Measurements from ENCODE around the gene KIAA0930. TPM values are rescaled to one million over a fixed set of nuclear protein-coding genes. Genes with fewer than 3 reads are reported as not detected.

KIAA0930 gene
- total and polyA plus RNA-seq, 2 donors (not counting 1 experiment from before 2014, with no cell fraction given), result 27.0 to 46.8 TPM

DNA sequence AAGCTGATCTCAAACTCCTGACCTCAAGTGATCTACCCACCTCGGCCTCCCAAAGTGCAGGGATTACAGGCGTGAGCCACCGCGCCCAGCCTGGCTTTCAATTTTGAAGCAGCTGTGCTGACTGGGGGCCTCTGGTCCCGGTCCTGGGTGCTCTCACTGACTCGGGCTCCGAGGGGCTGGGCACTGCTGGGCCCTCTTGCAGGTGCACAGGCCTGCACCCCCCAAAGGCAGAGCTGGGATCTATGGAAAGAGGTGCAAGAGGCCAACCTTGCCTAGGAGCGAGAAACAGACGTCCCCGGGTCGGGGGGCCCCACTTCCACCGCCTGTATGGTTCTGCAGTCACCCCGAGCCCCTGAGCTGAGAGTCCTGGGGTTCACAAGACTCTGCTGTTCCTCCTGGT, 33.2 kb downstream of the KIAA0930 start:
- TF ChIP-seq, protein P1, sequence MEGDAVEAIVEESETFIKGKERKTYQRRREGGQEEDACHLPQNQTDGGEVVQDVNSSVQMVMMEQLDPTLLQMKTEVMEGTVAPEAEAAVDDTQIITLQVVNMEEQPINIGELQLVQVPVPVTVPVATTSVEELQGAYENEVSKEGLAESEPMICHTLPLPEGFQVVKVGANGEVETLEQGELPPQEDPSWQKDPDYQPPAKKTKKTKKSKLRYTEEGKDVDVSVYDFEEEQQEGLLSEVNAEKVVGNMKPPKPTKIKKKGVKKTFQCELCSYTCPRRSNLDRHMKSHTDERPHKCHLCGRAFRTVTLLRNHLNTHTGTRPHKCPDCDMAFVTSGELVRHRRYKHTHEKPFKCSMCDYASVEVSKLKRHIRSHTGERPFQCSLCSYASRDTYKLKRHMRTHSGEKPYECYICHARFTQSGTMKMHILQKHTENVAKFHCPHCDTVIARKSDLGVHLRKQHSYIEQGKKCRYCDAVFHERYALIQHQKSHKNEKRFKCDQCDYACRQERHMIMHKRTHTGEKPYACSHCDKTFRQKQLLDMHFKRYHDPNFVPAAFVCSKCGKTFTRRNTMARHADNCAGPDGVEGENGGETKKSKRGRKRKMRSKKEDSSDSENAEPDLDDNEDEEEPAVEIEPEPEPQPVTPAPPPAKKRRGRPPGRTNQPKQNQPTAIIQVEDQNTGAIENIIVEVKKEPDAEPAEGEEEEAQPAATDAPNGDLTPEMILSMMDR (IDR thresholded peaks at IDR 0.05), result no peak
- no peak for TF ChIP-seq EZH2 (IDR thresholded peaks at IDR 0.05; ENCODE audit: borderline replicate concordance, insufficient read depth, low read depth, low read length, poor library complexity, severe bottlenecking)
- H3K27me3 Mint-ChIP-seq, result no peaks in the 10 kb centered on the region
- Histone ChIP-seq H3K27me3 (replicated peaks in 1 of 4; ENCODE audit: control extremely low read depth in 1 of 4, control insufficient read depth in 3 of 4, insufficient read depth in 4 of 4, low read length in 3 of 4) (no peaks in the 10 kb centered on the region), H4K20me1 (ENCODE audit: control insufficient read depth, insufficient read depth, low read length, poor library complexity, severe bottlenecking) (peaks cover 15% of the 10 kb centered on the region), H3K27ac (ENCODE audit: low read length in 2 of 2) (no peak overlapping the region), H3K79me2 (ENCODE audit: control insufficient read depth, insufficient read depth, low read length) (peaks cover 8% of the 10 kb centered on the region), H2AFZ (ENCODE audit: insufficient read depth, low read depth, low read length, poor library complexity, severe bottlenecking) (no peak overlapping the region), H3K9ac (ENCODE audit: low read length) (no peak overlapping the region), H3K4me2 (replicated peaks; ENCODE audit: low read depth, low read length, poor library complexity, severe bottlenecking) (no peak overlapping the region), H3K36me3 (replicated peaks in 1 of 2; ENCODE audit: control extremely low read depth in 1 of 2, control insufficient read depth in 1 of 2, extremely low read depth in 1 of 2, insufficient read depth in 2 of 2, low read length in 1 of 2) (peaks cover 0 to 54% of the 10 kb centered on the region in 2 experiments), H3K4me1 (ENCODE audit: control insufficient read depth in 2 of 2, insufficient read depth in 2 of 2, low read length in 2 of 2) (no peaks in the 10 kb centered on the region), H3K9me3 (ENCODE audit: control extremely low read depth in 1 of 3, control insufficient read depth in 2 of 3, insufficient read depth in 1 of 3, low read length in 2 of 3) (no peaks in the 10 kb centered on the region), H3K4me3 (ENCODE audit: control extremely low read depth in 1 of 5, extremely low read depth in 1 of 5, insufficient read depth in 1 of 5, low read depth in 2 of 5, low read length in 4 of 5) (no peak overlapping the region)
- 93% methylated on average over 8 of the region's 13 CpGs for WGBS (ENCODE audit: insufficient coverage)
- intact Hi-C loops (cut with micrococcal nuclease), result no loop called here
- H3K27ac Mint-ChIP-seq, result no peak overlapping the region
- ATAC-seq (ENCODE audit: low read depth), result no peak
- H3K4me3 Mint-ChIP-seq, result no peak overlapping the region
- CTCF ChIA-PET, result interaction anchor here (0.7 kb wide), 1 partner anchor 157 kb away, joined by 4 read pairs; no protein-coding TSS in a partner anchor
- no peaks in the 10 kb centered on the region for H3K9me3 Mint-ChIP-seq (ENCODE audit: insufficient read depth)
- POLR2A ChIA-PET, result no interaction called here
- peaks cover 3% of the 10 kb centered on the region for H3K4me1 Mint-ChIP-seq
- DNase-seq, result no peak

DNA sequence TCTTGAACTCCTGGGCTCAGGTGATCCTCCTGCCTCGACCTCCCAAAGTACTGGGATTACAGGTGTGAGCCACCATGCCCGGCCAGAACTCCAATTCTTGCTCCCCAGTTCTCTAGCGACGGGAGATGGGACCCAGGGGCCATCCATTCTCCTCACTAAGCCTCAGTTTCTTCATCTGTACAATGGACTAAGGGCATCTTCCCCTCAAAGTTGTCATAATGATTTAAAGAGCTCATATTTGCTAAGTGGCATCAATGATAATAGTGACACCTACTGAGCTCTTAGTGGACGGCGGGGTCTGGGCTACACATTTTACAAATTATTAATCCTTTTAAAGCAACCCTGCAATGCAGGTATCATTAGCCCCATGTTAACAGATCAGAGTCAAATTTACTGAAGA, 34.5 kb downstream of the KIAA0930 start:
- H3K9me3 ChIP-seq (ENCODE audit: control extremely low read depth in 1 of 3, control insufficient read depth in 2 of 3, insufficient read depth in 1 of 3, low read length in 2 of 3), result no peaks in the 10 kb centered on the region
- no peak for DNase-seq
- ATAC-seq (ENCODE audit: low read depth), result no peak
- H3K79me2 ChIP-seq (ENCODE audit: control insufficient read depth, insufficient read depth, low read length), result peaks cover 8% of the 10 kb centered on the region
- ChIA-PET CTCF (interaction anchor here (1.2 kb wide), 1 partner anchor 57 kb away, joined by 3 read pairs; no protein-coding TSS in a partner anchor), POLR2A (interaction anchor here (0.7 kb wide), 1 partner anchor 875 kb away, joined by 3 read pairs; no protein-coding TSS in a partner anchor)
- intact Hi-C loops (cut with micrococcal nuclease), result no loop called here
- H4K20me1 ChIP-seq (ENCODE audit: control insufficient read depth, insufficient read depth, low read length, poor library complexity, severe bottlenecking), result peaks cover 12% of the 10 kb centered on the region
- peaks cover 0 to 55% of the 10 kb centered on the region in 2 experiments for H3K36me3 ChIP-seq (replicated peaks in 1 of 2; ENCODE audit: control extremely low read depth in 1 of 2, control insufficient read depth in 1 of 2, extremely low read depth in 1 of 2, insufficient read depth in 2 of 2, low read length in 1 of 2)
- no peak overlapping the region for H3K9ac ChIP-seq (ENCODE audit: low read length)
- H3K4me2 ChIP-seq (replicated peaks; ENCODE audit: low read depth, low read length, poor library complexity, severe bottlenecking), result no peak overlapping the region
- WGBS (ENCODE audit: insufficient coverage), result 100% methylated on average over 4 of the region's 6 CpGs
- no peaks in the 10 kb centered on the region for H3K4me1 Mint-ChIP-seq
- H3K4me1 ChIP-seq (ENCODE audit: control insufficient read depth in 2 of 2, insufficient read depth in 2 of 2, low read length in 2 of 2), result no peaks in the 10 kb centered on the region
- no peak overlapping the region for H2AFZ ChIP-seq (ENCODE audit: insufficient read depth, low read depth, low read length, poor library complexity, severe bottlenecking)
- H3K4me3 Mint-ChIP-seq, result no peak overlapping the region
- H3K27me3 ChIP-seq (replicated peaks in 1 of 4; ENCODE audit: control extremely low read depth in 1 of 4, control insufficient read depth in 3 of 4, insufficient read depth in 4 of 4, low read length in 3 of 4), result no peaks in the 10 kb centered on the region
- no peak overlapping the region for H3K4me3 ChIP-seq (ENCODE audit: control extremely low read depth in 1 of 5, extremely low read depth in 1 of 5, insufficient read depth in 1 of 5, low read depth in 2 of 5, low read length in 4 of 5)
- H3K27ac ChIP-seq (ENCODE audit: low read length in 2 of 2), result no peak overlapping the region
- TF ChIP-seq, protein P1 (IDR thresholded peaks at IDR 0.05), result no peak
- TF ChIP-seq EZH2 (IDR thresholded peaks at IDR 0.05; ENCODE audit: borderline replicate concordance, insufficient read depth, low read depth, low read length, poor library complexity, severe bottlenecking), result no peak
- H3K27ac Mint-ChIP-seq, result no peak overlapping the region
- no peaks in the 10 kb centered on the region for H3K27me3 Mint-ChIP-seq
- no peaks in the 10 kb centered on the region for H3K9me3 Mint-ChIP-seq (ENCODE audit: insufficient read depth)

Measured in B cell (primary cell).